ENCODE results near the gene DNAJC15.

Gene DNAJC15

DNA sequence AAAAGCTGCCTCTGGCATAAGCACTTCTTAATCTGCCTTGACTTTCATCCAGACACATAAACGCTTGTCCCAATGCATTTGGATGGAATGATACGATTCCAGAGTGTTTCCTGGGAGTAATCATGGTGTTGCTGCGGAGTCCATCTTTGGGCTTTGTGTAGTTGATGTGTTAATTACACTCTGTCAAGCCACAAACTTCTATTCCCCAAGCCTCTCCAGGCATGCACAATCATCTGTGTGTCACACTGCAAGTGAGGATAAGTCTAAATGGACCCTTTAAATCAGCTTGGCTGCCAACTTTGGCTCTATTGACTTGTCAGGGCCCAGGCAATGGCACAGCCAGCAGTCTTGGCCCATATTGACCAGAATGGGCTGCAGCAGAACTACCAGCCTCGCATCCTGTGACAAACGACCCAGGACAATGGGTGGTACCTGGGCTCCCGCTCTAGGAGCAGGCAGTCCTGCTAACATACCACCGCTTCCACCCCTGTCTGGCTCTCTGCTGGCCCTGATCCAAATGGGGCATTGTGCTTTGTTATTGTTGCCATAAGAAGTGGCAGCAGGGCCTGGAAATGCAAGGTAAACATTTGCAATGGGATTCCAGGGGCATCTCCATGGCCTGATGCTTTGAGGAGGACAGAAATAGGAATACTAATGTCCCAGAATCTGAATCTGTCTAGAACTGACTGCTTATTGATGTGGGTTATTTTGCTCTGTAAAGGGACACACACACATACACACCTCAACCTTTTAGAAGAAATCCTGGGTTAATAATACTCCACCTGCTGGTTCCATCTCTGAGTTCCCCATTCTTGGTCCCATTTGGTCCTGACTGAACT lies 127.2 kb downstream of the DNAJC15 start:
- H3K9ac ChIP-seq (ENCODE audit: low read depth, low read length, poor library complexity, severe bottlenecking): no peak overlapping the region
- no peak overlapping the region for H3K4me2 ChIP-seq (ENCODE audit: low read depth, low read length, poor library complexity, severe bottlenecking)
- H3K9me3 ChIP-seq (ENCODE audit: insufficient read depth, low read depth, low read length): no peaks in the 10 kb centered on the region
- H3K4me1 ChIP-seq (ENCODE audit: insufficient read depth, low read length, poor library complexity, severe bottlenecking): no peaks in the 10 kb centered on the region
- no peaks in the 10 kb centered on the region for H3F3A ChIP-seq (ENCODE audit: low read depth)
- H3K36me3 ChIP-seq (ENCODE audit: insufficient read depth, low read length): no peaks in the 10 kb centered on the region
- no peaks in the 10 kb centered on the region for H3K9me2 ChIP-seq (replicated peaks; ENCODE audit: low read depth, low read length)
- H3K27me3 ChIP-seq (ENCODE audit: insufficient read depth, low read length, poor library complexity, severe bottlenecking): no peaks in the 10 kb centered on the region
- H3K79me2 ChIP-seq (ENCODE audit: insufficient read depth, low read length): no peaks in the 10 kb centered on the region
- TF ChIP-seq EZH2phosphoT487 (IDR thresholded peaks at IDR 0.05; ENCODE audit: borderline replicate concordance) (no peak), CTCF (conservative IDR thresholded peaks at IDR 0.05; ENCODE audit: low read length) (no peak)
- H3K4me3 ChIP-seq (ENCODE audit: low read length, poor library complexity, severe bottlenecking): no peak overlapping the region
- no peaks in the 10 kb centered on the region for H4K20me1 ChIP-seq (ENCODE audit: insufficient read depth, low read length, poor library complexity, severe bottlenecking)
- no peak overlapping the region for H2AFZ ChIP-seq (ENCODE audit: low read length)

GRCh38 chr13:43153436-43154090 lies 130.2 kb downstream of the DNAJC15 start:
- Histone ChIP-seq H4K20me1 (ENCODE audit: insufficient read depth, low read length, poor library complexity, severe bottlenecking) (no peaks in the 10 kb centered on the region), H3K36me3 (ENCODE audit: insufficient read depth, low read length) (no peaks in the 10 kb centered on the region), H3K4me3 (ENCODE audit: low read length, poor library complexity, severe bottlenecking) (no peak overlapping the region), H3K9ac (ENCODE audit: low read depth, low read length, poor library complexity, severe bottlenecking) (no peak overlapping the region), H3K9me3 (ENCODE audit: insufficient read depth, low read depth, low read length) (no peaks in the 10 kb centered on the region), H3K4me1 (ENCODE audit: insufficient read depth, low read length, poor library complexity, severe bottlenecking) (no peaks in the 10 kb centered on the region), H3F3A (ENCODE audit: low read depth) (no peaks in the 10 kb centered on the region), H3K9me2 (replicated peaks; ENCODE audit: low read depth, low read length) (no peaks in the 10 kb centered on the region), H3K4me2 (ENCODE audit: low read depth, low read length, poor library complexity, severe bottlenecking) (no peak overlapping the region), H2AFZ (ENCODE audit: low read length) (no peak overlapping the region), H3K79me2 (ENCODE audit: insufficient read depth, low read length) (no peaks in the 10 kb centered on the region), H3K27me3 (ENCODE audit: insufficient read depth, low read length, poor library complexity, severe bottlenecking) (no peaks in the 10 kb centered on the region)
- TF ChIP-seq CTCF (conservative IDR thresholded peaks at IDR 0.05; ENCODE audit: low read length) (no peak), EZH2phosphoT487 (IDR thresholded peaks at IDR 0.05; ENCODE audit: borderline replicate concordance) (no peak)

DNA sequence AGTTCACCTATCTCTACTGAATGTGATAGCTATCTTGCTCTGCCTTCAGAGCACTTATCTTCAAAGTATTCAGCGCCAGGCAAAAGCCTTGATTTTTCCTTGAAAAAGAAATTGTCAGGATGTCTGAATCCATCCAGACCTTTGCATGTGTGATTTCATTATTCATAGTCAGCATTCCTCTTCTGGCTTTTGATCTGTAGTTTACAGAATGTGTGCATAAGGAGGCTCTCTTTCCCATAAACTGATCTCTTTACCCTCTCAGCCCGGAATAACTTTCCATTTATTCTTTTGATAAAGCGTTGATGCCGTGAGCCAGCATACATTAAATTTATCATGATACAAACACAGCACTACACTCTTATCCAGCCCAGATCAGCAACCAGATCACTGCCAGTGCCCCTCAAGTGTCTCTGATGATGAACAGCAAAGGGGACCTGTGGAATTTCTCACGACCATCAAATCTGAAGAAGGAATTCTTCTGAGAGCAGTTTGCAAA lies 130.8 kb downstream of the DNAJC15 start:
- Histone ChIP-seq H3K9me2 (replicated peaks; ENCODE audit: low read depth, low read length) (no peaks in the 10 kb centered on the region), H3K79me2 (ENCODE audit: insufficient read depth, low read length) (no peaks in the 10 kb centered on the region), H3K36me3 (ENCODE audit: insufficient read depth, low read length) (no peaks in the 10 kb centered on the region), H4K20me1 (ENCODE audit: insufficient read depth, low read length, poor library complexity, severe bottlenecking) (no peaks in the 10 kb centered on the region), H3K4me2 (ENCODE audit: low read depth, low read length, poor library complexity, severe bottlenecking) (no peak overlapping the region), H3K27me3 (ENCODE audit: insufficient read depth, low read length, poor library complexity, severe bottlenecking) (no peaks in the 10 kb centered on the region), H3K9me3 (ENCODE audit: insufficient read depth, low read depth, low read length) (no peaks in the 10 kb centered on the region), H3K9ac (ENCODE audit: low read depth, low read length, poor library complexity, severe bottlenecking) (no peak overlapping the region), H3K4me3 (ENCODE audit: low read length, poor library complexity, severe bottlenecking) (no peak overlapping the region), H3K4me1 (ENCODE audit: insufficient read depth, low read length, poor library complexity, severe bottlenecking) (no peaks in the 10 kb centered on the region), H2AFZ (ENCODE audit: low read length) (no peak overlapping the region), H3F3A (ENCODE audit: low read depth) (no peaks in the 10 kb centered on the region)
- TF ChIP-seq CTCF (conservative IDR thresholded peaks at IDR 0.05; ENCODE audit: low read length) (no peak), EZH2phosphoT487 (IDR thresholded peaks at IDR 0.05; ENCODE audit: borderline replicate concordance) (no peak)

Data from Loucy (cell line).